Spleen (tissue), 7 donors: Measurements from ENCODE around the gene HHAT.

Source experiments
- POLR2A ChIP-seq, 3 donors: fragments of 450-650 bp; IDR thresholded peaks; one replicate each; pipeline ENCODE4 v1.5.1; 2017; ENCODE audit warnings: antibody characterized with exemption in 3 of 3, mild to moderate bottlenecking in 1 of 3
- POLR2AphosphoS5 ChIP-seq, 3 donors: sonication (generic); formaldehyde crosslinking; IDR thresholded peaks; one replicate each; pipeline ENCODE4 v1.5.1; 2017; ENCODE audit warnings: antibody characterized with exemption in 3 of 3
- TF ChIP-seq, protein P1 (sequence below), 11 experiments: fragments of 200-600 bp in 7 of 11; fragments of 450-650 bp in 4 of 11; sonication (generic) in 4 of 11; IDR thresholded peaks in 8 of 11; conservative IDR thresholded peaks in 3 of 11; 1 replicate in 7 of 11; 2 replicates in 4 of 11; pipeline versions ENCODE4 v1.4.0 to v1.8.0; 2016 to 2021; ENCODE audit warnings: antibody characterized with exemption in 11 of 11, inconsistent platforms in 4 of 11, mild to moderate bottlenecking in 1 of 11
- donor health status: DM: no; HTN: no; CAD: no; lungs with moderate emphysema.
- donor health status: DM: no; HTN: no; CAD: no.
- donor health status: DM: no; HTN: no; CAD: no.

DNA sequence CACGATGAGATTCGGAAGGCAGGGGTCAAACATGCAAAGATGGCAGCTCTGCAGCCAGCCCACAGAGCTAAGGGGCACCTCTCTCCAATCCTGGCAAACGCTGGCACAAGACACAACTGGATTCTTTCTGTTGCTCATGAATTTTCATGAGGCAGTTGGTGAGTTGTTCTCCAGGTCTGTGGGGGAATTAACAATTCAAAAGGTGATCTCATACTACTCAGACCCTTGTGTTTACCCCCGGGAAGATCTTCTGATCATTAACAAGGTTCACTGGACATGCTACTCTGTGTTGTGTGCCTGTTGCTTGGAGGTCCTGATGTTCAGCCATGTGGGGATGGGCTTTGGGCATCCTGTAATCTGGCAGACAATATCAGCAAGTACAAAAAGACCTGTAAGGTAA is 128.9 kb downstream of the HHAT start:
- TF ChIP-seq, protein P1, sequence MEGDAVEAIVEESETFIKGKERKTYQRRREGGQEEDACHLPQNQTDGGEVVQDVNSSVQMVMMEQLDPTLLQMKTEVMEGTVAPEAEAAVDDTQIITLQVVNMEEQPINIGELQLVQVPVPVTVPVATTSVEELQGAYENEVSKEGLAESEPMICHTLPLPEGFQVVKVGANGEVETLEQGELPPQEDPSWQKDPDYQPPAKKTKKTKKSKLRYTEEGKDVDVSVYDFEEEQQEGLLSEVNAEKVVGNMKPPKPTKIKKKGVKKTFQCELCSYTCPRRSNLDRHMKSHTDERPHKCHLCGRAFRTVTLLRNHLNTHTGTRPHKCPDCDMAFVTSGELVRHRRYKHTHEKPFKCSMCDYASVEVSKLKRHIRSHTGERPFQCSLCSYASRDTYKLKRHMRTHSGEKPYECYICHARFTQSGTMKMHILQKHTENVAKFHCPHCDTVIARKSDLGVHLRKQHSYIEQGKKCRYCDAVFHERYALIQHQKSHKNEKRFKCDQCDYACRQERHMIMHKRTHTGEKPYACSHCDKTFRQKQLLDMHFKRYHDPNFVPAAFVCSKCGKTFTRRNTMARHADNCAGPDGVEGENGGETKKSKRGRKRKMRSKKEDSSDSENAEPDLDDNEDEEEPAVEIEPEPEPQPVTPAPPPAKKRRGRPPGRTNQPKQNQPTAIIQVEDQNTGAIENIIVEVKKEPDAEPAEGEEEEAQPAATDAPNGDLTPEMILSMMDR (IDR thresholded peaks at IDR 0.05 in 8 of 11, conservative IDR thresholded peaks at IDR 0.05 in 3 of 11), result no peak
- TF ChIP-seq POLR2AphosphoS5 (IDR thresholded peaks at IDR 0.05) (no peak), POLR2A (IDR thresholded peaks at IDR 0.05) (no peak)
